HEK293 (cell line): ENCODE measurements around the gene CHRNA9.
A peak's percentile ranks its signal among the peaks of the same experiment; 100 is the strongest.

Experiments used
- CTCF ChIA-PET: fragments of 350-600 bp; formaldehyde crosslinking; extraction: SDS; loops from one replicate; lab custom pipeline; 2021; ENCODE audit warnings: antibody characterized with exemption; lab: Yijun Ruan, JAX
- POLR2A ChIA-PET: fragments of 300-600 bp; formaldehyde crosslinking; extraction: SDS; loops from one replicate; lab custom pipeline; 2020; ENCODE audit warnings: antibody characterized with exemption, inconsistent platforms; lab: Yijun Ruan, JAX
- H3K27ac ChIP-seq: fragments of 200-500 bp; sonication (Bioruptor generic); 2 replicates; pipeline ENCODE4 v1.5.1; 2014; ENCODE audit warnings: low read depth, low read length, control low read depth, inconsistent platforms; ENCODE audit errors: extremely low read depth
- H3K36me3 ChIP-seq, 2 experiments: fragments of 200-500 bp in 1 of 2; sonication (Bioruptor generic) in 1 of 2; 1 replicate in 1 of 2; 2 replicates in 1 of 2; pipeline ENCODE4 v1.5.1; 2014 to 2017; ENCODE audit warnings: inconsistent platforms in 2 of 2, low read length in 2 of 2; ENCODE audit not compliant: control insufficient read depth in 2 of 2, insufficient read depth in 1 of 2
- H3K4me1 ChIP-seq: fragments of 200-500 bp; sonication (Bioruptor generic); 2 replicates; pipeline ENCODE4 v1.5.1; 2014; ENCODE audit warnings: mild to moderate bottlenecking, low read length, inconsistent platforms; ENCODE audit not compliant: control insufficient read depth, insufficient read depth
- H3K4me3 ChIP-seq: 2 replicates; pipeline ENCODE4 v1.5.1; 2011; ENCODE audit warnings: low read depth, mild to moderate bottlenecking, control low read depth, low read length, moderate library complexity
- H3K9me3 ChIP-seq: fragments of 200-500 bp; sonication (Bioruptor generic); 2 replicates; pipeline ENCODE4 v1.5.1; 2014; ENCODE audit warnings: low read depth, low read length, inconsistent platforms; ENCODE audit not compliant: control insufficient read depth, insufficient read depth
- REST ChIP-seq: fragments of 450-650 bp; formaldehyde crosslinking; IDR thresholded peaks from 2 replicates; pipeline ENCODE4 v1.5.1; 2016; ENCODE audit warnings: missing biosample characterization, missing genetic modification characterization
- SP2 ChIP-seq: fragments of 450-650 bp; formaldehyde crosslinking; IDR thresholded peaks from 2 replicates; pipeline ENCODE4 v1.5.1; 2016; ENCODE audit warnings: missing biosample characterization, missing genetic modification characterization
- ZBTB17 ChIP-seq: fragments of 450-650 bp; formaldehyde crosslinking; IDR thresholded peaks from 2 replicates; pipeline ENCODE4 v1.5.1; 2016; ENCODE audit warnings: missing biosample characterization, missing genetic modification characterization
- ZNF138 ChIP-seq: fragments of 450-650 bp; formaldehyde crosslinking; IDR thresholded peaks from 2 replicates; pipeline ENCODE4 v1.5.1; 2016; ENCODE audit warnings: missing biosample characterization, missing genetic modification characterization, borderline replicate concordance
- ZNF416 ChIP-seq: fragments of 450-650 bp; formaldehyde crosslinking; IDR thresholded peaks from 2 replicates; pipeline ENCODE4 v1.5.1; 2016; ENCODE audit warnings: missing biosample characterization, missing genetic modification characterization
- ZNF488 ChIP-seq: fragments of 450-650 bp; formaldehyde crosslinking; IDR thresholded peaks from 2 replicates; pipeline ENCODE4 v1.5.1; 2016; ENCODE audit warnings: missing biosample characterization, missing genetic modification characterization
- ZNF585B ChIP-seq: fragments of 450-650 bp; formaldehyde crosslinking; IDR thresholded peaks from 2 replicates; pipeline ENCODE4 v1.5.1; 2016; ENCODE audit warnings: missing biosample characterization, missing genetic modification characterization
- ZNF624 ChIP-seq: fragments of 450-650 bp; formaldehyde crosslinking; IDR thresholded peaks from 2 replicates; pipeline ENCODE4 v1.5.1; 2017; ENCODE audit warnings: missing biosample characterization, missing genetic modification characterization
- ZNF660 ChIP-seq: fragments of 450-650 bp; IDR thresholded peaks from 2 replicates; pipeline ENCODE4 v1.5.1; 2018; ENCODE audit warnings: missing biosample characterization, mild to moderate bottlenecking, missing genetic modification characterization
- ZNF785 ChIP-seq: fragments of 450-650 bp; formaldehyde crosslinking; IDR thresholded peaks from 2 replicates; pipeline ENCODE4 v1.5.1; 2016; ENCODE audit warnings: missing biosample characterization, missing genetic modification characterization
- ZXDB ChIP-seq: fragments of 450-650 bp; formaldehyde crosslinking; IDR thresholded peaks from 2 replicates; pipeline ENCODE4 v1.5.1; 2016; ENCODE audit warnings: missing biosample characterization, missing genetic modification characterization
- TF ChIP-seq, protein P1 (sequence below): fragments of 450-650 bp; formaldehyde crosslinking; IDR thresholded peaks from 2 replicates; pipeline ENCODE4 v1.5.1; 2016; ENCODE audit warnings: missing biosample characterization, missing genetic modification characterization
- TF ChIP-seq, protein P2 (sequence below): fragments of 450-650 bp; formaldehyde crosslinking; IDR thresholded peaks from 2 replicates; pipeline ENCODE4 v1.5.1; 2017; ENCODE audit warnings: missing biosample characterization, missing genetic modification characterization
- TF ChIP-seq, protein P3 (sequence below): sonication (generic); formaldehyde crosslinking; IDR thresholded peaks from 2 replicates; pipeline ENCODE4 v1.8.1; 2022; ENCODE audit warnings: mild to moderate bottlenecking, moderate library complexity, missing genetic modification reagents
- TF ChIP-seq, protein P4 (sequence below): fragments of 450-650 bp; IDR thresholded peaks from 2 replicates; pipeline ENCODE4 v1.5.1; 2018; ENCODE audit warnings: missing biosample characterization, mild to moderate bottlenecking, missing genetic modification characterization
- TF ChIP-seq, protein P5 (sequence below): fragments of 450-650 bp; formaldehyde crosslinking; IDR thresholded peaks from 2 replicates; pipeline ENCODE4 v1.5.1; 2016; ENCODE audit warnings: missing biosample characterization, missing genetic modification characterization
- TF ChIP-seq, protein P6 (sequence below): fragments of 450-650 bp; formaldehyde crosslinking; IDR thresholded peaks from 2 replicates; pipeline ENCODE4 v1.5.1; 2016; ENCODE audit warnings: missing biosample characterization, missing genetic modification characterization

The CHRNA9 gene

DNA sequence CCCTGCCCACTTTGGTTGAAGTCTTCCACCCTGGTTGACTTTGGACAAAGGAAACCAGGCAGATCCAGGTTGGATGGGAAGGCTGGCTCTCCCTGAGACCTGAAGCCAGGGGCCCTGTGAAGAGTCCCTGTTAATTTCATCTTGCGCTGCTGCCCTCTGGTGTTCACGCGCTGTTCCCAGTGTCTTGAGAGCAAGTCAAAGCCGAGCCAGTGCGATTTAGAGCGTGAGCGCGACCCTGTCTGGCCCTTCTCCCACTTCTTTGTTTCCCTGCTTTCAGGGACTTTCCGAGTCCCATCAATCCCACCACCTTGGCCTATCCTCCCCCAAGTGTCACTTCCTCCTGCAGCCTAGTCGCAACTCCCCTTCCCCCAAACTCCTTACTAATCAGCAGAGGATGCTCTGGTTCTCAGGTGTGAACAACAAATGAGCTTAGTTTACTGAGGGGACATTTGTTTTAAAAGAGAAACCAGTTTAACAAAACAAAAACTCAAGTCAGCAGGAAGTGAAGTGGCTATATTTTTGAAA is 25.8 kb upstream of the CHRNA9 start (continued):
- TF ChIP-seq, protein P1, sequence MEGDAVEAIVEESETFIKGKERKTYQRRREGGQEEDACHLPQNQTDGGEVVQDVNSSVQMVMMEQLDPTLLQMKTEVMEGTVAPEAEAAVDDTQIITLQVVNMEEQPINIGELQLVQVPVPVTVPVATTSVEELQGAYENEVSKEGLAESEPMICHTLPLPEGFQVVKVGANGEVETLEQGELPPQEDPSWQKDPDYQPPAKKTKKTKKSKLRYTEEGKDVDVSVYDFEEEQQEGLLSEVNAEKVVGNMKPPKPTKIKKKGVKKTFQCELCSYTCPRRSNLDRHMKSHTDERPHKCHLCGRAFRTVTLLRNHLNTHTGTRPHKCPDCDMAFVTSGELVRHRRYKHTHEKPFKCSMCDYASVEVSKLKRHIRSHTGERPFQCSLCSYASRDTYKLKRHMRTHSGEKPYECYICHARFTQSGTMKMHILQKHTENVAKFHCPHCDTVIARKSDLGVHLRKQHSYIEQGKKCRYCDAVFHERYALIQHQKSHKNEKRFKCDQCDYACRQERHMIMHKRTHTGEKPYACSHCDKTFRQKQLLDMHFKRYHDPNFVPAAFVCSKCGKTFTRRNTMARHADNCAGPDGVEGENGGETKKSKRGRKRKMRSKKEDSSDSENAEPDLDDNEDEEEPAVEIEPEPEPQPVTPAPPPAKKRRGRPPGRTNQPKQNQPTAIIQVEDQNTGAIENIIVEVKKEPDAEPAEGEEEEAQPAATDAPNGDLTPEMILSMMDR (tag by site-specific recombination), result peak; percentile 55; the same call in 1 of the 2 replicates
- TF ChIP-seq ZBTB17 (tag by site-specific recombination) (peak; percentile 52; the same call in 1 of the 2 replicates), ZNF660 (0 out of 2 replicates have a peak, but pooled peaks have one; percentile 35)

DNA sequence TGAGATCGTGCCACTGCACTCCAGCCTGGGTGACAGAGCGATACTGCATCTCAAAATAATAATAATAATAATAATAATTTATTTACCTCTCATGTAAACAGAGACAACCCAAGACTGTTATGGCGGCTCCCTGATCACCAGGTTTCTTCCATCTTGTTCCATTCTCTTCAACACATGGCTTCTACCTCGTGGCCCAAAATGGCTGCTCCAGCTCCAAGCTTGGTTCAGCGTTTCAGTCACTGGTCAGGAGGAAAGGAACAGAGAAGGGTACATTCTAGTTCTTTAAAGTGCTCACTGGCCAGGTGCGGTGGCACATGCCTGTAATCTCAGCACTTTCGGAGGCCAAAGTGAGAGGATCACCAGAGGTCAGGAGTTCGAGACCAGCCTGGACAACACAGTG is 24.9 kb upstream of the CHRNA9 start:
- no peaks in the 10 kb centered on the region for H3K9me3 ChIP-seq
- H3K4me1 ChIP-seq, result no peaks in the 10 kb centered on the region
- ChIA-PET CTCF (interaction anchor here (0.6 to 1.7 kb wide), 6 partner anchors 13 to 841 kb away, joined by 3 to 10 read pairs (median 4); partner anchors contain the start of gene RHOH), POLR2A (interaction anchor here (0.6 kb wide), 1 partner anchor 124 kb away, joined by 5 read pairs; no protein-coding TSS in a partner anchor)
- no peaks in the 10 kb centered on the region for H3K36me3 ChIP-seq
- no peak for TF ChIP-seq ZNF624 (tag by site-specific recombination)
- no peak for TF ChIP-seq SP2 (tag by site-specific recombination)
- no peak for TF ChIP-seq ZNF585B
- TF ChIP-seq, protein P2, sequence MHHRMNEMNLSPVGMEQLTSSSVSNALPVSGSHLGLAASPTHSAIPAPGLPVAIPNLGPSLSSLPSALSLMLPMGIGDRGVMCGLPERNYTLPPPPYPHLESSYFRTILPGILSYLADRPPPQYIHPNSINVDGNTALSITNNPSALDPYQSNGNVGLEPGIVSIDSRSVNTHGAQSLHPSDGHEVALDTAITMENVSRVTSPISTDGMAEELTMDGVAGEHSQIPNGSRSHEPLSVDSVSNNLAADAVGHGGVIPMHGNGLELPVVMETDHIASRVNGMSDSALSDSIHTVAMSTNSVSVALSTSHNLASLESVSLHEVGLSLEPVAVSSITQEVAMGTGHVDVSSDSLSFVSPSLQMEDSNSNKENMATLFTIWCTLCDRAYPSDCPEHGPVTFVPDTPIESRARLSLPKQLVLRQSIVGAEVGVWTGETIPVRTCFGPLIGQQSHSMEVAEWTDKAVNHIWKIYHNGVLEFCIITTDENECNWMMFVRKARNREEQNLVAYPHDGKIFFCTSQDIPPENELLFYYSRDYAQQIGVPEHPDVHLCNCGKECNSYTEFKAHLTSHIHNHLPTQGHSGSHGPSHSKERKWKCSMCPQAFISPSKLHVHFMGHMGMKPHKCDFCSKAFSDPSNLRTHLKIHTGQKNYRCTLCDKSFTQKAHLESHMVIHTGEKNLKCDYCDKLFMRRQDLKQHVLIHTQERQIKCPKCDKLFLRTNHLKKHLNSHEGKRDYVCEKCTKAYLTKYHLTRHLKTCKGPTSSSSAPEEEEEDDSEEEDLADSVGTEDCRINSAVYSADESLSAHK (tag by site-specific recombination), result no peak
- TF ChIP-seq, protein P3, sequence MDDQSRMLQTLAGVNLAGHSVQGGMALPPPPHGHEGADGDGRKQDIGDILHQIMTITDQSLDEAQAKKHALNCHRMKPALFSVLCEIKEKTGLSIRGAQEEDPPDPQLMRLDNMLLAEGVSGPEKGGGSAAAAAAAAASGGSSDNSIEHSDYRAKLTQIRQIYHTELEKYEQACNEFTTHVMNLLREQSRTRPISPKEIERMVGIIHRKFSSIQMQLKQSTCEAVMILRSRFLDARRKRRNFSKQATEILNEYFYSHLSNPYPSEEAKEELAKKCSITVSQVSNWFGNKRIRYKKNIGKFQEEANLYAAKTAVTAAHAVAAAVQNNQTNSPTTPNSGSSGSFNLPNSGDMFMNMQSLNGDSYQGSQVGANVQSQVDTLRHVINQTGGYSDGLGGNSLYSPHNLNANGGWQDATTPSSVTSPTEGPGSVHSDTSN, result no peak
- no peak for TF ChIP-seq ZNF416 (tag by site-specific recombination)
- TF ChIP-seq, protein P4, sequence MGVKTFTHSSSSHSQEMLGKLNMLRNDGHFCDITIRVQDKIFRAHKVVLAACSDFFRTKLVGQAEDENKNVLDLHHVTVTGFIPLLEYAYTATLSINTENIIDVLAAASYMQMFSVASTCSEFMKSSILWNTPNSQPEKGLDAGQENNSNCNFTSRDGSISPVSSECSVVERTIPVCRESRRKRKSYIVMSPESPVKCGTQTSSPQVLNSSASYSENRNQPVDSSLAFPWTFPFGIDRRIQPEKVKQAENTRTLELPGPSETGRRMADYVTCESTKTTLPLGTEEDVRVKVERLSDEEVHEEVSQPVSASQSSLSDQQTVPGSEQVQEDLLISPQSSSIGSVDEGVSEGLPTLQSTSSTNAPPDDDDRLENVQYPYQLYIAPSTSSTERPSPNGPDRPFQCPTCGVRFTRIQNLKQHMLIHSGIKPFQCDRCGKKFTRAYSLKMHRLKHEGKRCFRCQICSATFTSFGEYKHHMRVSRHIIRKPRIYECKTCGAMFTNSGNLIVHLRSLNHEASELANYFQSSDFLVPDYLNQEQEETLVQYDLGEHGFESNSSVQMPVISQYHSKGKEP (tag by site-specific recombination), result no peak
- no peak overlapping the region for H3K4me3 ChIP-seq
- no peak overlapping the region for H3K27ac ChIP-seq

- H3K36me3 ChIP-seq, result no peaks in the 10 kb centered on the region
- POLR2A ChIA-PET, result no interaction called here
- H3K4me3 ChIP-seq, result no peak overlapping the region
- TF ChIP-seq, protein P5, sequence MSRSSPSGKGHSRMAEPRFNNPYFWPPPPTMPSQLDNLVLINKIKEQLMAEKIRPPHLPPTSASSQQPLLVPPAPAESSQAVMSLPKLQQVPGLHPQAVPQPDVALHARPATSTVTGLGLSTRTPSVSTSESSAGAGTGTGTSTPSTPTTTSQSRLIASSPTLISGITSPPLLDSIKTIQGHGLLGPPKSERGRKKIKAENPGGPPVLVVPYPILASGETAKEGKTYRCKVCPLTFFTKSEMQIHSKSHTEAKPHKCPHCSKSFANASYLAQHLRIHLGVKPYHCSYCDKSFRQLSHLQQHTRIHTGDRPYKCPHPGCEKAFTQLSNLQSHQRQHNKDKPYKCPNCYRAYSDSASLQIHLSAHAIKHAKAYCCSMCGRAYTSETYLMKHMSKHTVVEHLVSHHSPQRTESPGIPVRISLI (tag by site-specific recombination), result no peak
- TF ChIP-seq ZNF488 (tag by site-specific recombination) (no peak), ZNF785 (tag by site-specific recombination) (no peak), REST (tag by site-specific recombination) (no peak), ZXDB (tag by site-specific recombination) (no peak), ZNF138 (no peak)
- TF ChIP-seq, protein P6, sequence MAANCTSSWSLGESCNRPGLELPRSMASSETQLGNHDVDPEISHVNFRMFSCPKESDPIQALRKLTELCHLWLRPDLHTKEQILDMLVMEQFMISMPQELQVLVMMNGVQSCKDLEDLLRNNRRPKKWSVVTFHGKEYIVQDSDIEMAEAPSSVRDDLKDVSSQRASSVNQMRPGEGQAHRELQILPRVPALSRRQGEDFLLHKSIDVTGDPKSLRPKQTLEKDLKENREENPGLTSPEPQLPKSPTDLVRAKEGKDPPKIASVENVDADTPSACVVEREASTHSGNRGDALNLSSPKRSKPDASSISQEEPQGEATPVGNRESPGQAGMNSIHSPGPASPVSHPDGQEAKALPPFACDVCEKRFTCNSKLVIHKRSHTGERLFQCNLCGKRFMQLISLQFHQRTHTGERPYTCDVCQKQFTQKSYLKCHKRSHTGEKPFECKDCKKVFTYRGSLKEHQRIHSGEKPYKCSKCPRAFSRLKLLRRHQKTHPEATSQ (tag by site-specific recombination), result no peak
Measured at GRCh38 chr4:40311811-40312346, 23.3 kb upstream of the CHRNA9 start.

More at GRCh38 chr4:40311811-40312346, 23.3 kb upstream of the CHRNA9 start:
- CTCF ChIA-PET, result interaction anchor here (0.6 to 2.0 kb wide), 4 partner anchors 14 to 276 kb away, joined by 3 to 9 read pairs (median 3); no protein-coding TSS in a partner anchor
- no peaks in the 10 kb centered on the region for H3K9me3 ChIP-seq
- no peaks in the 10 kb centered on the region for H3K4me1 ChIP-seq
- H3K27ac ChIP-seq, result no peak overlapping the region
